GM18858 (cell line): Measurements from ENCODE around the gene ELMOD3.
A peak's percentile ranks its signal among the peaks of the same experiment; 100 is the strongest.
"Not testable (repeated sequence)": the region's sequence is repeated elsewhere in the genome, so short reads cannot be mapped to it uniquely, and the experiment has no call there.

Source experiments
- ATAC-seq: cut with Tn5 transposase; IDR thresholded peaks from one replicate; pipeline ENCODE4 v1.9.1; 2021; ENCODE audit not compliant: unreplicated experiment

The ELMOD3 gene

GRCh38 chr2:85329181-85329651 lies 25.4 kb upstream of the ELMOD3 start:
- ATAC-seq: no peak

GRCh38 chr2:85329701-85330100 lies 24.9 kb upstream of the ELMOD3 start:
- ATAC-seq: not testable (repeated sequence)

- no peak for ATAC-seq
These were observed 23.5 kb upstream of the ELMOD3 start for GRCh38 chr2:85330839-85331636.

GRCh38 chr2:85333877-85334276 lies 20.7 kb upstream of the ELMOD3 start:
- ATAC-seq: not testable (repeated sequence)

DNA sequence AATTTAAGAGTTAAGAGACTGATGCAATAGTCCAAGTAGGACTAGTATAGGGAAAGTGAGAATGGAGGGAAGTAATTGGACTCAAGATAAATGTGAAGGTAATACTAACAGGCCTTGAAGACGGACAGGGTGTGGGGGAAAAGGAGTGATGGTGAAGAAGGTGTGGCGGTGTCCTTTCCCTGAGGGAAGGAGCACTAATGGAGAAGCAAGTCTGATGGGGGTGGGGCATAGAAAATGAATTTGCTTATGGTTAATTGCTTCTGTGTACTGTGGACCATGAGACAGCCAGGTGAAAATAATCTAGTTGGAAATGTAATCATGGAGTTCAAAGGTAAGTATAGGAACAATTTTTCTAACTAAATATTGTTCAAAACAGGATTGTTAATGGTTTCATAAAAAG lies 19.6 kb upstream of the ELMOD3 start:
- no peak for ATAC-seq

DNA sequence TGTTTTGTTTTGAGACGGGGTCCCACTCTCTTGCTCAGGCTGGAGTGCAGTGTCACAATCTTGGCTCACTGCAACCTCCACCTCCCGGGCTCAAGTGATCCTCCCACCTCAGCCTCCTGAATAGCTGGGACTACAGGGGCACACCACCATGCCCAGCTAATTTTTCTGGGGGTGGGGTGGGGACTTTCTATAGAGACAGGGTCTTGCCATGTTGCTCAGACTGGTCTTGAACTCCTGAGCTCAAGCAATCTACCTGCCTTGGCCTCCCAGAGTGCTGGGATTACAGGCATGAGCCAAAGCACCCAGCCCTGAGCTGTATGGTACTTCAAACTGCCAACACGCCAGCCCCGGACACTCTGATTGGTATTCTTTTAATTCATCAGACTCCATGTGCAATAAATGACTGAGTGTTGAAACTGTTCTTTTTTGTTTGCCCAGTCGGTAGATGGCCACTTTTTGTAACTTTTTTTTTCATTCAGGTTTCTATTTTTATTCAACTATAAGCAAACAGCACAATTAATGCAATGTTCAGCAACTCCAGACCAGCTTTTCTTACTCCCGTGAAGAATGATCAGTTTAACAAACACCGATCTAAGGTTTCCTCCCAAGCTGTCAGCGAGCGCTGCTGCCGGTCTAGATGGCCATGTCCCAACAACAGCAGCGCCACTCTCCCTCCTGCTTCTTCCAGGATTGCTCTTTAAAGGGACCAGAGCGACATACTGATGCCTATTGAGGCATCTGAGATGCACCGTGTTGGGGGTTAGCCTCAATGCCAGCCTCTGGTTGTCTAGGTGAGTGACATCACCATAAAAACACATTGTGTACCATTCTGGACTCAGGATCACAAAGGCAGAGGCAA lies 14.3 kb upstream of the ELMOD3 start:
- no peak for ATAC-seq

DNA sequence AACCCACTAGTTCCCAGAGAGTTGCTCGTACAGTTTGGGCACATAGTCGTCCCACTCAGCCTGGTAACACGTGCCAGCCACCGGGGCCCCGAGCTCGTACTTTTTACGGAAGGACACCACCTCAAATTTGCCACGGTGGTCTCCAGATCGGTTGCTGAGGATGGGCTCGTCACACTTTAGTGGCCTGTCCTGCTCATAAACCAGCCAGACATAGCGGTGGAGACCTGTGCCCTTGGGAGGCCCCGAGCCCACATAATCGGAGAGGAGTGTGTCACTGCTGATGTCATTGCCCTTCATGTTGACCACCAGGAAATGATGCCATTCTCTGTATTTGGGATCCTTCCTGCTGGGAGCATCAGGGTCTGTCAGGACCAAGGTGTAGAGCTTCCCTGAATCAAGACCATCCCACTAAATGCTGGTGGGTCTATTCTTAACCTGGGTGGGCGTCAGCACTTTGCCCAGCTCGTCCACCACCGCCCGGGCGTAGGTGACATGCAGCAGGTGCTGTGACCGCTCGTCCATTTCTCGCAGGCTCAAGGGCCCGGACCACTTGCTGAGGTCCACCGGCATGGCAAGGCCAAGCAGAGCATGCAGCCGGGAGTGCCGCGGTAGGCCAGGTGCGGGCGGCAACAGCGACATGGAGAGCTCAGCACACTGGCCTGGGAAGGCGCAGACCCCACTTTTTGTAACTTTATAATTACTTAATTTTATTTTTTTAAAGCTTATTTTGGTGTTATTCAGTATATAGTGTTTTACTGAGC lies 13.1 kb upstream of the ELMOD3 start:
- no peak for ATAC-seq

GRCh38 chr2:85342156-85342555 lies 12.4 kb upstream of the ELMOD3 start:
- no peak for ATAC-seq

GRCh38 chr2:85343207-85343895 lies 11.2 kb upstream of the ELMOD3 start:
- not testable (repeated sequence) for ATAC-seq

DNA sequence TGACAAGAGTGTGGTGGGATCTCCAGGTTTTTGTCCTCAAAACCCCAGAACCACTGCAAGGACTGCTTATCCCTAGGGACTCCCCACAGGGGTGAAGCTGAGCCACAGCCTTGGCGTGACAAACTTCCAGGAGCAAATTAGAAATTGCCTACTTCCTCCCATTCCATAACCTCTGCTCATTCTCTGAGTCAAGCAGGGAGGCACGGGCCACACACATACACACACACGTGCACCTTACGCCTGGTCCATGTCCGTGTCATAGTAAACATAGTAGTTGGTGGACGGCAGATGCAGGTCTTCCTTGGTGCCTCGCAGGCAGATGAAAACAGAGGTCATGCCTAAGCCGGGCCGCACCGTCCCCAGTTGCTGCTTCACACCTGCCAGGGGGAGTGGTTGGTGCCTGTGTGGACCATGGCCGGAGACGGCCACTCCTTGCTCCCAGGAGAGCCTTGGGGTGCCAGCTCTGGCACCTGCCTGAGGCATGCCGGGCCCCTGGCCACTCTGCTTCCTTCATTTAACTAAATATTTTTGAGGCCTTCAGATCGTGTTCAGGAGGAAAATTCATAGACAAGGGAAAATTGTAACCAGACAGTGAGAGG lies 10.1 kb upstream of the ELMOD3 start:
- ATAC-seq: no peak

DNA sequence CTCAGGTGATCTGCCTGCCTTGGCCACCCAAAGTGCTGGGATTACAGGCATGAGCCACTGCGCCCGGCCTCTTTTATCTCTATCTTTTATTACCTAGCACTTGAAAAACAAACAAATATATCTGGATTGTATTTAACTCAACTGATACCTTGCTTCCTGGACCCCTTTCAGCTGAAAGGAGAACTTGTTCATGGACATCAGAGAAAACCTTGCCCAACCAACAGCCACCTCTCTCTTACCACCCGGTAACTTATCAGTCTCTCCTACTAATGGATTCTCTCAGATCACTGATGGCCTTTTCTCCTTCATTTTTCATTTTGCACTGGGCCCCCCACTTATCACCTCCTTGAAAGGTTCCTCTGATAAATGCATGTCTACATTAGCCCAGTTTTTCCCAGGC lies 7.0 kb upstream of the ELMOD3 start:
- no peak for ATAC-seq

- no peak for ATAC-seq
These were observed 688 bp upstream of the ELMOD3 start for GRCh38 chr2:85353876-85354285.

- ATAC-seq: peak; percentile 6
These were observed 473 bp downstream of the ELMOD3 start for GRCh38 chr2:85355073-85355410.

GRCh38 chr2:85355521-85355920 lies 952 bp downstream of the ELMOD3 start:
- ATAC-seq: no peak

DNA sequence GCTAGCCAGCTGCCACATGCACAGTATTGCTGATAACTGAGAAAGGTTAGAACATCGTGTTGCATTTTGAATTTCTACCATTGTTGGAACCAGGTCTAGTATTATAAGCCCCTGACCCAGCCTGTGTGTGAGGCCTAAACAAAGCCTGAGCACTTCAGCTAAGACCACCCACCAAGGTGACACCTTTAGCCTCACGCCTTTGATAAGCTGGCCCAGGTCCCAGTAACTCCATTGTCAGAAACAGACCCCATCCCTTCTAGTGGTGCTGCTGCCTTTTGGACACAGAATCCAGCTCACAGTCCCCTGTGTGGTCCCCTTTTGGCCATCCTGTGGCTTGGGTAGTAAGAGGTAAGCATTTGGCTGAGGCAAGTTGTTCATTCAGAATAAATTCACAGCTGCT lies 1.6 kb downstream of the ELMOD3 start:
- ATAC-seq: no peak

GRCh38 chr2:85357736-85358135 lies 3.2 kb downstream of the ELMOD3 start:
- ATAC-seq: no peak

GRCh38 chr2:85362653-85363387 lies 8.3 kb downstream of the ELMOD3 start:
- not testable (repeated sequence) for ATAC-seq

DNA sequence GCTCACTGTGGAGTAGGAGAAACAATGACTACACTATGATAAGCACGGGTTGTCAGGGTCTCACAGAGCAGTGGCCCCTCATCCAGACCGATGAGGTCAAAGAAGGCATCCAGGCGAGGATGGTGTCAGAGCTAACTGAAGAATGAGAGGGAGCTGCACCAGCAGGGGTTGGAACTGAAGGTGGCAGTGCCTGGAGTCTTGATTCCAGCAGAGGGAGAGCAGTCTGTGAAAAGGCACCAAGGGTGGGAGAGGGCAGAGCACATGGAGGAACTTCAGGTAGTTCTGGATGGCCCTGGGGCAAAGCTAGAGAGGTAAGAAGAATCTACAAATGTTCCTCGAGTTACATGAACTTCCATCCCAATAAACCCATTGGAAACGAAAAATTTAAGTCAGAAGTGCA lies 12.6 kb downstream of the ELMOD3 start:
- no peak for ATAC-seq

- ATAC-seq: no peak
These were observed 14.4 kb downstream of the ELMOD3 start for GRCh38 chr2:85368921-85369320.

DNA sequence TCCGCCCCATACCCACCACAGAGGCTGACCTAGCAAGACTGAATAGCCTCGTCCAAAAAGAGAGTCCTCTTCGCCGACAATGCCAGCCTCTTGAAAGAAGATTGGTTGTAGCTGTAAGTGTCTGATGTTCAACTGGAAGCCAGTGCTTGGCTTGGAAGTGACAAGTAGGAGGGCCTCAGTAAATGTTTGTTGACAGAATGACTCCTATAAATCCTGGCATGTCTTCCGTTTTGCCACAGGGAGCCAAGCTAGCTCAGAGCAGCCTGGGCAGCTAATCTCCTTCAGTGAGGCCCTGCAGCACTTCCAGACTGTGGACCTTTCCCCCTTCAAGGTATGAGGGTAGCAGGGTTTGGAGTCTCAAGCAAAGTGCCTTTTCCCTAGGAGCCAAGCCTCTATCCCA lies 14.9 kb downstream of the ELMOD3 start:
- ATAC-seq: no peak
